Bronchial epithelial cell (primary cell): ENCODE results near the gene NTPCR. TPM values are rescaled to one million over a fixed set of nuclear protein-coding genes. Genes with fewer than 3 reads are reported as not detected.

Source experiments
- DNase-seq: peaks from one replicate; pipeline ENCODE4 v3.0.0-alpha.2; 2010; ENCODE audit warnings: low read depth
- FAIRE-seq: peaks from 2 replicates; lab custom pipeline; 2011; peaks lifted over from hg19 to GRCh38; lab: Jason Lieb, UNC
- H3K27me3 ChIP-seq: 2 replicates; pipeline ENCODE4 v1.5.1; 2011; ENCODE audit warnings: low read length; ENCODE audit not compliant: control insufficient read depth, insufficient read depth
- H3K36me3 ChIP-seq: 2 replicates; pipeline ENCODE4 v1.5.1; 2011; ENCODE audit warnings: low read length; ENCODE audit not compliant: control insufficient read depth, insufficient read depth
- H3K4me3 ChIP-seq: 2 replicates; pipeline ENCODE4 v1.5.1; 2011; ENCODE audit warnings: mild to moderate bottlenecking, low read depth, low read length, control low read depth
- total RNA-seq: library from RNA; depleted of rRNA; stranded (reverse); fragments of >200 nt; gene quantifications from 2 replicates; pipeline ENCODE4 v1.2.1, GENCODE V29; 2014
- TF ChIP-seq, protein P1 (sequence below): IDR thresholded peaks from 2 replicates; pipeline ENCODE4 v1.5.1; 2011; ENCODE audit warnings: mild to moderate bottlenecking, moderate library complexity, low read length, control low read depth, inconsistent platforms; ENCODE audit not compliant: insufficient read depth, severe bottlenecking

The NTPCR gene
- total RNA-seq, 1 donor from 2014 or later, result 13.4 TPM

DNA sequence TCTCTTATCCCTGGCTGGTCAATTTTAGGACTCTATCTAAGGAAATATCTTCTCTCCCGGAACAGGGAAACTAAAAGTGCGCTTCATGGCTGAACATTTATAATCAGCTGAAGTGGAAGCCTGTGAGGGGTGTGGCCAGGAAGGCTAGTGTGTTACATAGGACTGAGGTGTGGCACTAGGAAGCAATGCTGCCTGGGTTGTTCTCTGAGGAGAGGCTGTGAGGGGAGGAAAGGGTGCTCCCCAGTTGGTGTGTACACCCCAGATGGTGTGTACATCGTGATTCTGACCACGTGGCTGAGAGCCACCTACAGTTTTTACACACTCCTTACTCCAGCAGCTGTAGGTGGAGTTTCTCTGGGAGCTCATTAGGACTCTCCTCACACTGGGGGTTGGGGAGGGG lies 16.3 kb downstream of the NTPCR start:
- no peak for FAIRE-seq
- TF ChIP-seq, protein P1, sequence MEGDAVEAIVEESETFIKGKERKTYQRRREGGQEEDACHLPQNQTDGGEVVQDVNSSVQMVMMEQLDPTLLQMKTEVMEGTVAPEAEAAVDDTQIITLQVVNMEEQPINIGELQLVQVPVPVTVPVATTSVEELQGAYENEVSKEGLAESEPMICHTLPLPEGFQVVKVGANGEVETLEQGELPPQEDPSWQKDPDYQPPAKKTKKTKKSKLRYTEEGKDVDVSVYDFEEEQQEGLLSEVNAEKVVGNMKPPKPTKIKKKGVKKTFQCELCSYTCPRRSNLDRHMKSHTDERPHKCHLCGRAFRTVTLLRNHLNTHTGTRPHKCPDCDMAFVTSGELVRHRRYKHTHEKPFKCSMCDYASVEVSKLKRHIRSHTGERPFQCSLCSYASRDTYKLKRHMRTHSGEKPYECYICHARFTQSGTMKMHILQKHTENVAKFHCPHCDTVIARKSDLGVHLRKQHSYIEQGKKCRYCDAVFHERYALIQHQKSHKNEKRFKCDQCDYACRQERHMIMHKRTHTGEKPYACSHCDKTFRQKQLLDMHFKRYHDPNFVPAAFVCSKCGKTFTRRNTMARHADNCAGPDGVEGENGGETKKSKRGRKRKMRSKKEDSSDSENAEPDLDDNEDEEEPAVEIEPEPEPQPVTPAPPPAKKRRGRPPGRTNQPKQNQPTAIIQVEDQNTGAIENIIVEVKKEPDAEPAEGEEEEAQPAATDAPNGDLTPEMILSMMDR, result no peak
- Histone ChIP-seq H3K36me3 (peaks cover 19% of the 10 kb centered on the region), H3K27me3 (no peaks in the 10 kb centered on the region), H3K4me3 (no peak overlapping the region)
- no peak for DNase-seq

DNA sequence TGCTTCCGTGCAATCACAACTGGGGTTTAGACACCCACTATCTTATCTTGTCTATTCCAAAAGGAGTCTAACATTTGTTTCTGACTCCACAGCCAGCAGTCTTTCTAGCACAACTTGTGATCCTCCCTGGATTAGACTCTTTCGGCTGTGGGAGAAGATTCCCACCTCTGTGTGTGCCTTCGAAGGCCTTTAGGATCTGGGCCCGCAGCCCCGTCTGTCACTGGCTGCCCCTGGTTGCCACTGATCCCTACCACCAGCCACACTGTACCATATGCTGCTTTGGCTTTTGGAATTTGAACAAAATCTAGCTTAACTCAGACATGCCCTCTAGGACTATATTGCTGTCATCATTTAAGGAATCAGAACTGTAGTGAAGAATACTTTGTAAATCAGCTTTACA lies 18.0 kb downstream of the NTPCR start:
- FAIRE-seq (no peak), DNase-seq (no peak)
- no peaks in the 10 kb centered on the region for H3K27me3 ChIP-seq
- no peak overlapping the region for H3K4me3 ChIP-seq
- H3K36me3 ChIP-seq, result peaks cover 20% of the 10 kb centered on the region
- TF ChIP-seq, protein P1, result no peak

DNA sequence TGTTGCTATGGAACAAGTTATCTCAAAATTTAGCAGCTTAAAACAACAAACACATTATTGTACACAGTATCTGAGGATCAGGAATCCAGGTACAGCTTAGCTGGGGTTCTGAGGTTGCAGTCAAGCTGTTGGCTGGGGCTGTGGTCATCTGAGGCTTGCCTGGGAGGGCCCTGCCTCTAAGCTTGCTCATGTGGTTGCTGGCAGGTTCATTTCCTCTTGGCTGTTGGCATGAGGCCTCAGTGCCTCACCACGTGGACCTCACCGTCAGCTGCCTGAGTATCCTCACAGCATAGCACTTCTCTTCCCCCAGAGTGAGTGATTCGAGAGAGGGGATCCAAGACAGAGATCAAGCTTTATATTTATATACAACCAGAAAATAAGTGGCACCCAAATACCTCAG lies 18.6 kb downstream of the NTPCR start:
- TF ChIP-seq, protein P1, result no peak
- FAIRE-seq (peak; percentile 7), DNase-seq (no peak)
- Histone ChIP-seq H3K36me3 (peaks cover 19% of the 10 kb centered on the region), H3K27me3 (no peaks in the 10 kb centered on the region), H3K4me3 (no peak overlapping the region)

DNA sequence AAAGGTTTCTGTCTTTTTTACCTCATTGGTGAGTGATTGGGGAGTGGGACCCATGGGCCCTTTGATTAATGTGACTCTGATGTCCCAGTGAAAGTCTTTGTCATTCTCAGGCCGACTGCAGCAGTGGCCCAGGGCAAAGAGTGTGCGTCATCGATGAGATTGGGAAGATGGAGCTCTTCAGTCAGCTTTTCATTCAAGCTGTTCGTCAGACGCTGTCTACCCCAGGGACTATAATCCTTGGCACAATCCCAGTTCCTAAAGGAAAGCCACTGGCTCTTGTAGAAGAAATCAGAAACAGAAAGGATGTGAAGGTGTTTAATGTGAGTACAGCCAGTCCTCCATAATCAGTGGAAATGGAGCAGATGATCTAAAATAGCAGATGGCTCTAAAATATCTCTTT lies 19.4 kb downstream of the NTPCR start:
- Histone ChIP-seq H3K27me3 (no peaks in the 10 kb centered on the region), H3K4me3 (no peak overlapping the region), H3K36me3 (peaks cover 19% of the 10 kb centered on the region)
- FAIRE-seq (no peak), DNase-seq (no peak)
- TF ChIP-seq, protein P1, result no peak

DNA sequence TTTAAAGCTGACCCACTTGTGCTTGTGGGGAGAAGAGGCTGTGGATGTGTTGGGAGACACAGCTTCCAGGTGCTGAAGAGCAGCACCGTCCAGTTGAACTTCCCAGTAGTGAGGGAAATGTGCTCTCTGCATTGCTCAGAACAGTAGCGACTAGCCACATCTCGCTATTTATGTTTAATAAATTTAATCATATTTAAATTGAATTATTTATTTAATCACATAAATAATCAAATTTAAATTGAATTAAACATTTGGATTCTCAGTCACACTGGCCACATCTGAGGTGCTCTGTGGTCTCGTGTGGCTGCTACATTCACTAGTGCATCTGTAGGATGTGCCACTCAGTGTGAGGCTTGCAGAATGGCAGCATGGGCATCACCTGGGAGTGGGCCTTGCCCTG lies 20.1 kb downstream of the NTPCR start:
- H3K4me3 ChIP-seq, result no peak overlapping the region
- peaks cover 20% of the 10 kb centered on the region for H3K36me3 ChIP-seq
- TF ChIP-seq, protein P1, result no peak
- no peaks in the 10 kb centered on the region for H3K27me3 ChIP-seq
- no peak for DNase-seq
- no peak for FAIRE-seq
